GM19351 (cell line): Measurements from ENCODE around the gene KRTAP5-5.

Experiments used
- ATAC-seq: cut with Tn5 transposase; IDR thresholded peaks from one replicate; pipeline ENCODE4 v1.9.1; 2021; ENCODE audit warnings: mild to moderate bottlenecking, moderate library complexity; ENCODE audit not compliant: unreplicated experiment

The KRTAP5-5 gene

DNA sequence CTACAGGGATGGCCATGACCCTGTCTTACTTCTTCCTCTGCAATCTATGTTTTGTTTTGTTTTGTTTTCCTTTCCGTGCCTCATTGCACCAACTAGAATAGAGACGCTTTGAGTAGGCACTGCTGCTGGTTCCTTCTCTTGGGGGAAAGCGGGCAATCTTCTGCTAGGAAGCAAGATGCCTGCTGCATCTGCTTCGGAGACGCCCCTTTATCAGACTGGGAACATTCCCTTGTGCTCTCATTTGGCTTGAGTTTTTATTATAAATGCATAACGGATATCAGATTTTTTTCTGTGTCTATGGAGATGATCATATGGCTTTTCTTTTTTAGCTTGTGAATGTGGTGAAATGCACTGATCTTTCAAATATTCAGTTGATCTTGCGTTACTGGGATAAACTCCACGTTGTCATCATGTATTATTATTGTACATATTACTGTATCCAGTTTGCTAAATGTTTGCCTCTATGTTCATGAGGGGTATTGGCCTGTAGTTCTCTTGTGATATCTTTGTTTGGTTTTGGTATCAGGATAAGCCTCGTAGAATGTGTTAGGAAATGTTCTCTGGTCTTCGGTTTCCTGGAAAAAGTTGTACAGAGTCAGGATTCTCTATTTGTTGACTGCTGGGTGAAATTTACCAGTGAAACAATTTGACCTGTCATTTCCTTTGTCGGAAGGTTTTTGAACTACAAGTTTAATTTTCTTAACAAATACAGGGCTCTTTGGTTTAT, 44.0 kb downstream of the KRTAP5-5 start:
- no peak for ATAC-seq

DNA sequence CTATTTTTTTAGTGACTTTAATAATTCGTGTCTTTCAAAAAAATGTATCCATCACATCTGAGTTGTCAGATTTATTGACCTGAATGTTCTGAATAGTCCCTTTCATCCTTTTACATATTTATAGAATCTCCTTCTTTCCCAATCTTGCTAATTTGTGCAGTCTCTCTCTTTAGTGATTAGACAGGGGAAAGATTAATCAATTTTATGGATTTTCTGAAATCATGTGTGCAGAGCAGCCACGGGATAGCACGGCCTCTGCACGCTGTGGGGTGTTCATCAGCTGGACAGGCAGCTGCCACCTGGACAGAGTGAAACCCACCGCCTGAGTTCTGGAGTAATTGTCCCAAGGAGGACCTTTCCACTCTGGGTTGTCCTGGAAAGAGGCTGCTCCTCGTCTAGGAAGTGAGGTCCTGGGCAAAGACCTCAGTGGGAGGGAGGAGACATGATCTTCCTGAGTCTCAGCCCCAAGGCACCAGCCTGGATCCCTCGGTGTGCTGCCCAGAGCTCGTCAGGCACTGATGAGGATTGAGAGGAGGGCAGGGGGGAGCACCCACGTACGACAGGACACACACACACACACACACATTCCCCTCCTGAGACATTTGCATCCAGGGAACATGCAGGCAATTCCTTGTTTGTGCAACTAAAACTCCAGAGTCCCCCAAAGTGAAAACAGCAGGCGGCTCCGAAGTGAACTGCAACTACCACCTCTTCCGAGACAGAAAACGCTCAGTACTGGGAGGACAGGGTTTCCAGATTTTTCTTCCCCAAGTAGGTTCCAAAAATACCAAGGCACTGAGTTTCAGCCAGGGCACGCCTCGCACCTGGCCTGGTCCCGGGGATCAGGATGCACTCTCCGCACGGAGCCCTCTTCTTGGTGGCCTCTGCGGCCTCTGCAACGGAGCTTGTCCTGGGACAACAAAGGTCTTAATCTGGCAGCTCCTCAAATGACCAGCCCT, 44.9 kb downstream of the KRTAP5-5 start:
- no peak for ATAC-seq

DNA sequence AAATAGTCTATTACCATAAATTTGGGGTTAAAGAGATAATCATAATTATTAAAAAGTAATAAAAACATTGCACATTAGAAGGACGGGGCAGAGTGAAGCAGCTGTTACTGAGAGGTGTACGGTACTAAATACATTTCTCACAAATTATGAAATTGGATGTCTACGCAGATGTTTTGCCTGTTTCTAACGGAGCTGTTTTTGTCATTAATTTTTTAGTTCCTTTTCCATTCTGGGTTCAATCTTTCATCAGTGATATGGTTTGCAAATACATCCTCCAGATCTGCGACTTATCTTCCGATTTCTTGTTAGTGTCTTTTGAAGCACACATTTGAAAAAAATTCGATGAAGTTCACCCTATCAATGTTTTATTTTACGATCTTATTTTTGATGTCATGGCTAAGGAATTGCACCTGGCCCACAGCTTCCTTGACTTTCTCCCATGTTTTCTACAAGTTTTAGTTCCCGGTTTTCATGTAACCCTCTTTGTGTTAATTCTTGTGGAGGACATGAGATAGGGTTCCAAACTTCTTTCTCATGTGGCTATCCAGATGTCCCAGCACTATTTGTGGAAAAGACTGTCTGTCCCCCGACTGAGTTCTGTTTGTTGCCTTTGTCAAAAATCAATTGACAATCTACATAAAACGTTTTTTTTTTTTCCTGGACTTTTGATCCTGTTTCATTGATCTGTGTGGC, 46.1 kb downstream of the KRTAP5-5 start:
- no peak for ATAC-seq

DNA sequence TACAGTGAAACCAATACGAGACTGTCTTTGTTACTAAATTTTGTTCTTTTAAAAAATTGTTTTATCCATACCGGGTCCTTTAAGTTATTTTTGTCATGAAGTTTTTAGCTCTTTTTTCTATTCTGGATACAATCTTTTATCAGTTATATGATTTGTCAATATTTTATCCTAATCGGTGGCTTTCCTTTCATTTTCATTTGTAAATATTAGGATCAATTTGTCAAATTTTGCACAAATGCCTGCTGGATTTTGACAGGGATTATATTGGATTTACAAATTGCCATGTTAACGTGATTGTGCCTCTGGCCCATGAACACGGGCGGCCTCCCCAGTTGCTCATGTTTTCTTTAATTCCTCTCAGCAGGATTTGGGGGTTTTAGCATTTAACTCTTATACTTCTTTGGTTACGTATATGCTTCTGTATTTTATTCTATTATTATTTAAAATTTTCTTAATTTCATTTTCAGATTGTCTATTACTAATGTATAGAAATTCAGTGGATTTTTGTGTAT, 46.7 kb downstream of the KRTAP5-5 start:
- ATAC-seq, result no peak

DNA sequence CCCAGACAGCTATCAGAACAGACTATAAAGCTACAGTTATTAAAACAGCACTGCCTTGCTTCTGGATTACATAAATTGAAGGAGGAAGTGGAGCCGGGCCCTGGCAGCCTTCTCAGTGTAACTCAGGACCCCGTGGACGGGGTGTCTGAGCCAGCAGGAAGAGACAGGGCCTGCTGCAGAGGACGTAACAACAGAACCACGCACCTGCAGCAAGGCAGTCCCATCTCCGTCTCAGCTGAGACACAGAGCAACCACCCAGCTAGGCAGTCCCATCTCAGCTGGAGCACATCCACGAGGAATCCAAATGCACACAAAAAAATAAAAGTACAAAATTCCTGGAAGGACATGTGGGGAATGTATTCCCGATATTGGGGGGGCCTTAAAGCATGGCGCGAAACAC, 50.3 kb downstream of the KRTAP5-5 start:
- ATAC-seq, result no peak
